GM12878 (cell line): ENCODE data around the gene RPP40. TPM values are rescaled to one million over a fixed set of nuclear protein-coding genes. Genes with fewer than 3 reads are reported as not detected.

ENCODE experiments used
- ATAC-seq: fragments of 200-7000 bp; cut with Tn5 transposase; 3 replicates; pipeline ENCODE4 v1.9.1; 2020; ENCODE audit warnings: mild to moderate bottlenecking, moderate library complexity
- BruUV-seq: library from RNA; stranded (reverse); fragments of 400-500 nt; replicated peaks from 2 replicates; lab custom pipeline; 2021; lab: Mats Ljungman, UMichigan
- CTCF ChIA-PET: fragments of 300-600 bp; sonication (Branson Sonifier 250); formaldehyde crosslinking; extraction: SDS; loops from one replicate; lab custom pipeline; 2021; ENCODE audit warnings: inconsistent platforms; lab: Yijun Ruan, JAX
- POLR2A ChIA-PET: fragments of 350-600 bp; formaldehyde crosslinking; extraction: SDS; loops from one replicate; lab custom pipeline; 2021; ENCODE audit warnings: inconsistent platforms; lab: Charles Lee
- RAD21 ChIA-PET: fragments of 300-600 bp; sonication (Branson Sonifier 250); formaldehyde crosslinking; loops from one replicate; lab custom pipeline; 2023; ENCODE audit warnings: antibody characterized with exemption; ENCODE audit not compliant: unreplicated experiment; lab: Charles Lee
- SMC1A ChIA-PET: fragments of 300-600 bp; sonication (Branson Sonifier 250); formaldehyde crosslinking; loops from one replicate; lab custom pipeline; 2023; ENCODE audit not compliant: unreplicated experiment, uncharacterized antibody; lab: Charles Lee
- DNase-seq: peaks from one replicate; pipeline ENCODE4 v3.0.0-alpha.2; 2011; ENCODE audit warnings: low read depth, low spot score
- FAIRE-seq: peaks from 3 replicates; lab custom pipeline; 2011; peaks lifted over from hg19 to GRCh38; lab: Jason Lieb, UNC
- H2AFZ ChIP-seq: 2 replicates; pipeline ENCODE4 v1.6.0; 2011; ENCODE audit warnings: low read depth, low read length, control low read depth; ENCODE audit not compliant: control insufficient read depth
- H3K27ac ChIP-seq: 2 replicates; pipeline ENCODE4 v1.5.1; 2011; ENCODE audit warnings: control low read depth; ENCODE audit not compliant: control insufficient read depth, insufficient read depth
- H3K27me3 ChIP-seq, 2 experiments: replicated peaks in 1 of 2; 2 replicates each; pipeline versions ENCODE4 v1.6.0 to v1.6.1; 2011; ENCODE audit warnings: low read length in 1 of 2; ENCODE audit not compliant: control insufficient read depth in 2 of 2, insufficient read depth in 2 of 2
- H3K36me3 ChIP-seq, 2 experiments: 2 replicates each; pipeline ENCODE4 v1.5.1; 2011; ENCODE audit warnings: low read length in 1 of 2; ENCODE audit not compliant: control insufficient read depth in 2 of 2, insufficient read depth in 2 of 2
- H3K4me1 ChIP-seq: 2 replicates; pipeline ENCODE4 v1.6.1; 2011; ENCODE audit warnings: mild to moderate bottlenecking, low read length, moderate library complexity, mixed read lengths; ENCODE audit not compliant: control insufficient read depth, insufficient read depth
- H3K4me2 ChIP-seq: 2 replicates; pipeline ENCODE4 v1.6.0; 2011; ENCODE audit warnings: control low read depth; ENCODE audit not compliant: control insufficient read depth, insufficient read depth
- H3K4me3 ChIP-seq: fragments of 200-600 bp; sonication (generic); 2 replicates; pipeline ENCODE4 v1.5.1; 2016
- H3K79me2 ChIP-seq: 2 replicates; pipeline ENCODE4 v1.6.0; 2011; ENCODE audit warnings: low read length; ENCODE audit not compliant: control insufficient read depth, insufficient read depth
- H3K9ac ChIP-seq: 2 replicates; pipeline ENCODE4 v1.8.0; 2011; ENCODE audit warnings: low read length, control low read depth, mixed read lengths; ENCODE audit not compliant: control insufficient read depth, insufficient read depth
- H3K9me3 ChIP-seq: replicated peaks from 3 replicates; pipeline ENCODE4 v1.5.1; 2011; ENCODE audit warnings: mild to moderate bottlenecking, low read length; ENCODE audit not compliant: control insufficient read depth, insufficient read depth
- H4K20me1 ChIP-seq: 2 replicates; pipeline ENCODE4 v1.6.0; 2011; ENCODE audit not compliant: control insufficient read depth, insufficient read depth
- FOXM1 ChIP-seq: IDR thresholded peaks from 2 replicates; pipeline ENCODE4 v1.6.1; 2012; ENCODE audit warnings: low read depth, mild to moderate bottlenecking, inconsistent platforms, low read length, moderate library complexity
- GATAD2B ChIP-seq: fragments of 450-650 bp; conservative IDR thresholded peaks from 2 replicates; pipeline ENCODE4 v1.6.1; 2017; ENCODE audit warnings: low read depth, mild to moderate bottlenecking, moderate library complexity
- NFYA ChIP-seq: IDR thresholded peaks from 2 replicates; pipeline ENCODE4 v1.6.1; 2011; ENCODE audit warnings: low read depth, mild to moderate bottlenecking, low read length, improper control_type of control experiment, borderline replicate concordance
- PML ChIP-seq: IDR thresholded peaks from 2 replicates; pipeline ENCODE4 v1.6.1; 2012; ENCODE audit warnings: low read length, inconsistent platforms
- RCOR1 ChIP-seq: conservative IDR thresholded peaks from 2 replicates; pipeline ENCODE4 v1.6.1; 2012; ENCODE audit warnings: low read depth, low read length, improper control_type of control experiment
- RELA ChIP-seq: fragments of 450-650 bp; IDR thresholded peaks from 2 replicates; pipeline ENCODE4 v1.8.0; 2014; ENCODE audit warnings: borderline replicate concordance; ENCODE audit not compliant: partially characterized antibody
- YBX1 ChIP-seq: fragments of 450-650 bp; IDR thresholded peaks from 2 replicates; pipeline ENCODE4 v1.6.1; 2016; ENCODE audit warnings: antibody characterized with exemption
- WGBS: methylation state at CpG from one replicate; pipeline ENCODE4 v1.1.6; 2016; ENCODE audit warnings: low lambda C conversion rate; ENCODE audit not compliant: insufficient replicate concordance, insufficient coverage; ENCODE audit errors: missing lambda C conversion rate; 5-methylcytosine and 5-hydroxymethylcytosine counted together
- in situ Hi-C: fragments of 300-500 bp; cut with MboI; formaldehyde crosslinking; loops from 9 replicates; pipeline ENCODE4 v1.14.3; 2018; ENCODE audit warnings: mixed read lengths
- intact Hi-C: fragments of 100-400 bp; cut with micrococcal nuclease; formaldehyde crosslinking; loops from one replicate; pipeline ENCODE4 v1.14.2; 2022; ENCODE audit not compliant: unreplicated experiment
- polyA plus RNA-seq, 11 experiments: library from polyadenylated mRNA; depleted of rRNA in 4 of 11; unstranded in 6 of 11; stranded (reverse) in 5 of 11; fragments of >200 nt; fragmentation: Nextera tagmentation in 4 of 11; fragmentation: Illumina TruSeq in 1 of 11; extraction: Ambion mirVana in 4 of 11; extraction: Trizol in 1 of 11; gene quantifications; 1 replicate in 1 of 11; 2 replicates in 10 of 11; pipeline versions ENCODE4 v1.2.1 to v1.2.3, GENCODE V29; 2011 to 2016; ENCODE audit warnings: inconsistent platforms in 2 of 11, missing spikeins in 2 of 11, low read depth in 1 of 11
- total RNA-seq, 4 experiments: library from RNA; depleted of rRNA in 3 of 4; stranded (reverse); fragments of >200 nt in 3 of 4; fragmentation: Illumina TruSeq in 1 of 4; extraction: Trizol in 1 of 4; gene quantifications; 2 replicates each; pipeline versions ENCODE4 v1.2.1 to v1.2.3, GENCODE V29; 2013 to 2021
- TF ChIP-seq, protein P1 (sequence below): fragments of 450-650 bp; IDR thresholded peaks from 2 replicates; pipeline ENCODE4 v1.6.1; 2017; ENCODE audit warnings: borderline replicate concordance
- TF ChIP-seq, protein P2 (sequence below): IDR thresholded peaks from 2 replicates; pipeline ENCODE4 v1.6.1; 2012; ENCODE audit warnings: low read depth, low read length, improper control_type of control experiment
- TF ChIP-seq, protein P3 (sequence below): fragments of 450-650 bp; IDR thresholded peaks from 2 replicates; pipeline ENCODE4 v1.6.1; 2016; ENCODE audit warnings: mild to moderate bottlenecking
- TF ChIP-seq, protein P4 (sequence below): fragments of 450-650 bp; IDR thresholded peaks from 2 replicates; pipeline ENCODE4 v1.6.1; 2017; ENCODE audit warnings: low read depth, mild to moderate bottlenecking, moderate library complexity

RPP40 gene
- total and polyA plus RNA-seq, 10 of the 15 experiments (the other 5 are each of a cell fraction or from before 2014, with no cell fraction given): 5.6 to 46.3 (median 21.7) TPM

DNA sequence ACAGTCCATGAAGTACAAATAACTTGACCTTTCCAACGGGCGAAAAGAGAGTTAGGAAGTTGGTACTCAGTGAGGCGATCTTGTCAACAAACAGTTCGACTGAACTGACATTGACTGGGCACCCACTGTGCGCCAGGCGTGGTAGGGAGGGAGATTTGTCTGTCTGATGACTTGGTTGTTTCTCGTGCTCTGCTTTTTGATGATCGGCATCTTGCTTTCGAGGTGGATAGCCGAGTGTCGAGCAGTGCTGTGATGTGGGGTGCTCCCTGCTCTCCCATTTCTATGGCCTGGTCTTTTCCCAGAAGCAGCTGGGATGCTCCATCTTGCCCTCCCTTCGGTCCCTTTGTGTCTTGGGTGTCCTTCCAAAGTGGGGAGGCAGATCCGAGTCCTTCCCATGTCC, 30.4 kb downstream of the RPP40 start:
- FAIRE-seq: no peak
- Histone ChIP-seq H4K20me1 (no peaks in the 10 kb centered on the region), H3K27ac (no peak overlapping the region), H3K4me1 (no peaks in the 10 kb centered on the region), H3K79me2 (no peaks in the 10 kb centered on the region), H3K9ac (no peak overlapping the region), H2AFZ (no peak overlapping the region), H3K4me2 (no peak overlapping the region), H3K27me3 (peaks cover 0 to 2% of the 10 kb centered on the region in 2 experiments; a peak in 1 of 4 replicates), H3K9me3 (no peaks in the 10 kb centered on the region), H3K36me3 (no peaks in the 10 kb centered on the region), H3K4me3 (no peak overlapping the region)
- SMC1A ChIA-PET: no interaction called here
- 55% methylated on average over 13 of the region's 13 CpGs for WGBS
- in situ Hi-C loops (no loop called here), intact Hi-C loops (no loop called here)
- ATAC-seq: no peak
- no peak for DNase-seq
- TF ChIP-seq NFYA (no peak), YBX1 (no peak), RELA (no peak)
- TF ChIP-seq, protein P1, sequence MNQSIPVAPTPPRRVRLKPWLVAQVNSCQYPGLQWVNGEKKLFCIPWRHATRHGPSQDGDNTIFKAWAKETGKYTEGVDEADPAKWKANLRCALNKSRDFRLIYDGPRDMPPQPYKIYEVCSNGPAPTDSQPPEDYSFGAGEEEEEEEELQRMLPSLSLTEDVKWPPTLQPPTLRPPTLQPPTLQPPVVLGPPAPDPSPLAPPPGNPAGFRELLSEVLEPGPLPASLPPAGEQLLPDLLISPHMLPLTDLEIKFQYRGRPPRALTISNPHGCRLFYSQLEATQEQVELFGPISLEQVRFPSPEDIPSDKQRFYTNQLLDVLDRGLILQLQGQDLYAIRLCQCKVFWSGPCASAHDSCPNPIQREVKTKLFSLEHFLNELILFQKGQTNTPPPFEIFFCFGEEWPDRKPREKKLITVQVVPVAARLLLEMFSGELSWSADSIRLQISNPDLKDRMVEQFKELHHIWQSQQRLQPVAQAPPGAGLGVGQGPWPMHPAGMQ: no peak
- RAD21 ChIA-PET: no interaction called here
- CTCF ChIA-PET: no interaction called here
- no TSS peak for BruUV-seq
- POLR2A ChIA-PET: no interaction called here

DNA sequence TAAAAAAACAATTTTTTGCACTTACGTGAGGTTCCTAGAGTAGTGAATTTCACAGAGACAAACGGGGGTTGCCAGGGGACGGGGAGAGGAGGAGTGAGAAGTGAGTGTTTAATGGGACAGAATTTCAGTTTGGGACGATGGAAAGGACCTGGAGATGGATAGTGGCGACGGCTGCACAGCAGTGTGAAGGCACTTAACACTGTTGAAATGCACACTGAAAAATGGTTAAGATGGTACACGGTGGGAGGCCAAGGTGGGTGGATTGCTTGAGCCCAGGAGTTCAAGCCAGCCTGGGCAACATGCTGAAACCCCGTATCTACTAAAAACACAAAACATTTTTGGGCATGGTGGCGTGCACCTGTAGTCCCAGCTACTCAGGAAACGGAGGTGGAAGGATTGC, 31.4 kb downstream of the RPP40 start:
- POLR2A ChIA-PET: no interaction called here
- in situ Hi-C loops: no loop called here
- ATAC-seq: no peak
- TF ChIP-seq RCOR1 (no peak), GATAD2B (no peak), PML (no peak), FOXM1 (no peak)
- TF ChIP-seq, protein P2, sequence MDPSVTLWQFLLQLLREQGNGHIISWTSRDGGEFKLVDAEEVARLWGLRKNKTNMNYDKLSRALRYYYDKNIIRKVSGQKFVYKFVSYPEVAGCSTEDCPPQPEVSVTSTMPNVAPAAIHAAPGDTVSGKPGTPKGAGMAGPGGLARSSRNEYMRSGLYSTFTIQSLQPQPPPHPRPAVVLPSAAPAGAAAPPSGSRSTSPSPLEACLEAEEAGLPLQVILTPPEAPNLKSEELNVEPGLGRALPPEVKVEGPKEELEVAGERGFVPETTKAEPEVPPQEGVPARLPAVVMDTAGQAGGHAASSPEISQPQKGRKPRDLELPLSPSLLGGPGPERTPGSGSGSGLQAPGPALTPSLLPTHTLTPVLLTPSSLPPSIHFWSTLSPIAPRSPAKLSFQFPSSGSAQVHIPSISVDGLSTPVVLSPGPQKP: no peak
- TF ChIP-seq, protein P3, sequence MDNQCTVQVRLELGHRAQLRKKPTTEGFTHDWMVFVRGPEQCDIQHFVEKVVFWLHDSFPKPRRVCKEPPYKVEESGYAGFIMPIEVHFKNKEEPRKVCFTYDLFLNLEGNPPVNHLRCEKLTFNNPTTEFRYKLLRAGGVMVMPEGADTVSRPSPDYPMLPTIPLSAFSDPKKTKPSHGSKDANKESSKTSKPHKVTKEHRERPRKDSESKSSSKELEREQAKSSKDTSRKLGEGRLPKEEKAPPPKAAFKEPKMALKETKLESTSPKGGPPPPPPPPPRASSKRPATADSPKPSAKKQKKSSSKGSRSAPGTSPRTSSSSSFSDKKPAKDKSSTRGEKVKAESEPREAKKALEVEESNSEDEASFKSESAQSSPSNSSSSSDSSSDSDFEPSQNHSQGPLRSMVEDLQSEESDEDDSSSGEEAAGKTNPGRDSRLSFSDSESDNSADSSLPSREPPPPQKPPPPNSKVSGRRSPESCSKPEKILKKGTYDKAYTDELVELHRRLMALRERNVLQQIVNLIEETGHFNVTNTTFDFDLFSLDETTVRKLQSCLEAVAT: no peak
- TF ChIP-seq, protein P4, sequence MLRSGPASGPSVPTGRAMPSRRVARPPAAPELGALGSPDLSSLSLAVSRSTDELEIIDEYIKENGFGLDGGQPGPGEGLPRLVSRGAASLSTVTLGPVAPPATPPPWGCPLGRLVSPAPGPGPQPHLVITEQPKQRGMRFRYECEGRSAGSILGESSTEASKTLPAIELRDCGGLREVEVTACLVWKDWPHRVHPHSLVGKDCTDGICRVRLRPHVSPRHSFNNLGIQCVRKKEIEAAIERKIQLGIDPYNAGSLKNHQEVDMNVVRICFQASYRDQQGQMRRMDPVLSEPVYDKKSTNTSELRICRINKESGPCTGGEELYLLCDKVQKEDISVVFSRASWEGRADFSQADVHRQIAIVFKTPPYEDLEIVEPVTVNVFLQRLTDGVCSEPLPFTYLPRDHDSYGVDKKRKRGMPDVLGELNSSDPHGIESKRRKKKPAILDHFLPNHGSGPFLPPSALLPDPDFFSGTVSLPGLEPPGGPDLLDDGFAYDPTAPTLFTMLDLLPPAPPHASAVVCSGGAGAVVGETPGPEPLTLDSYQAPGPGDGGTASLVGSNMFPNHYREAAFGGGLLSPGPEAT: no peak

More for the DNA sequence above, 31.4 kb downstream of the RPP40 start:
- no peak overlapping the region for H3K27ac ChIP-seq
- no peak overlapping the region for H3K4me2 ChIP-seq
- SMC1A ChIA-PET: no interaction called here
- BruUV-seq: no TSS peak
- H2AFZ ChIP-seq: no peak overlapping the region
- H3K9me3 ChIP-seq: no peaks in the 10 kb centered on the region
- FAIRE-seq: no peak
- H4K20me1 ChIP-seq: no peaks in the 10 kb centered on the region
- H3K36me3 ChIP-seq: no peaks in the 10 kb centered on the region
- H3K4me1 ChIP-seq: no peaks in the 10 kb centered on the region
- no peak for DNase-seq
- intact Hi-C loops: no loop called here
- RAD21 ChIA-PET: no interaction called here
- peaks cover 0 to 2% of the 10 kb centered on the region in 2 experiments; a peak in 1 of 4 replicates for H3K27me3 ChIP-seq
- WGBS: 26% methylated on average over 10 of the region's 10 CpGs
- no peak overlapping the region for H3K4me3 ChIP-seq
- no peaks in the 10 kb centered on the region for H3K79me2 ChIP-seq
- no peak overlapping the region for H3K9ac ChIP-seq
- CTCF ChIA-PET: interaction anchor here (0.6 kb wide), 1 partner anchor 246 kb away, joined by 4 read pairs; no protein-coding TSS in a partner anchor
